HT1080 (cell line): Measurements from ENCODE around the gene CMTM8. TPM values are rescaled to one million over a fixed set of nuclear protein-coding genes. Genes with fewer than 3 reads are reported as not detected.
"Not testable (repeated sequence)": the region's sequence is repeated elsewhere in the genome, so short reads cannot be mapped to it uniquely, and the experiment has no call there.

Experiments
- DNase-seq: peaks from one replicate; pipeline ENCODE4 v3.0.0-alpha.2; 2015; ENCODE audit warnings: low read depth
- polyA plus RNA-seq, 2 experiments: library from polyadenylated mRNA; depleted of rRNA; stranded (reverse); fragments of >200 nt; gene quantifications; 2 replicates each; pipeline ENCODE4 v1.2.3, GENCODE V29; 2015
- total RNA-seq: library from RNA; depleted of rRNA; stranded (reverse); fragments of >200 nt; shearing (Covaris generic); gene quantifications from 2 replicates; pipeline ENCODE4 v1.2.3, GENCODE V29; 2014; rRNA removed

The CMTM8 gene, protein sequence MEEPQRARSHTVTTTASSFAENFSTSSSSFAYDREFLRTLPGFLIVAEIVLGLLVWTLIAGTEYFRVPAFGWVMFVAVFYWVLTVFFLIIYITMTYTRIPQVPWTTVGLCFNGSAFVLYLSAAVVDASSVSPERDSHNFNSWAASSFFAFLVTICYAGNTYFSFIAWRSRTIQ
- total RNA-seq = 3.2 and 10.4 TPM in 2 replicates
- polyA plus RNA-seq (2015; cell fraction: cytosol; rRNA removed) = 10.0 and 11.2 TPM in 2 replicates
- polyA plus RNA-seq (2015; cell fraction: nucleus; rRNA removed) = 3.2 and 4.2 TPM in 2 replicates

DNA sequence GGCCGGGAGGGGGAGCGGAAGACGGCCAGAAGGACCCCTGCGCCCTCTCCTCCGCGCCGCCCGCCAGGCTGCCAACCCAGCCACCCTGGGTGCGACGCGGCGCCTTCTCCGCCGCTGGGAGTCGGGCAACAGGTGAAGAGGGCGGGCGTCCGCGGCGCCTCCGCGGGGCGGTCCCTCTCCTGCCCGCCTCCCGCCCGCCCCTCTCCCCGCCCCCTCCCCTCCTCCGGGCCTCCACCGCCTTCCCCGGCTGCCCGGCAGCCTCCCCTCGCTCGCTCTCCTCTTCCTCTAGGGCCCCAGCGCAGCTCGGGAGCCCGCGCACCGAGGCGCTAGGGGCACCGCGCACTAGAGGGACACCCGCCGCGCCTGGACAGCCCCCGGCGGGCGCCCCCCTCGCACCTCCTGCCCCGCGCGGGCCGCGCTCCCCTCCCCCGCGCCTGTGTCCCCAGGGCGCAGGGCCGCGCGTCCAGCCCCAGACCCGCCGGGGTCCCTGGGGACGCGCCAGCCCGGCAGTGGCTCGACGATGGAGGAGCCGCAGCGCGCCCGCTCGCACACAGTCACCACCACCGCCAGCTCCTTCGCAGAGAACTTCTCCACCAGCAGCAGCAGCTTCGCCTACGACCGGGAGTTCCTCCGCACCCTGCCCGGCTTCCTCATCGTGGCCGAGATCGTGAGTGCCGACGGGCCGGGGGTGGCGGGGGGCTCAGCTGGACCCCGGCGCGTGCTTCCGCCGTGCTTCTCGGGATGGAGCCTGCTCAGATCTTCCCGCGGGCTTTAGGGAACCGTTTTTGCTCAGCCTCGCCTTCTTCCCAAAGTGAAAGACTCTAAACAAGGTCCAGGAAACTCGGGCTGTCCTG is at the start of gene CMTM8:
Gene CMTM8 (plus strand): TSS at position 228 of the 854 bp plus-strand sequence. CDS start 293 bp downstream, at position 521.
- DNase-seq = peak; percentile 26

DNA sequence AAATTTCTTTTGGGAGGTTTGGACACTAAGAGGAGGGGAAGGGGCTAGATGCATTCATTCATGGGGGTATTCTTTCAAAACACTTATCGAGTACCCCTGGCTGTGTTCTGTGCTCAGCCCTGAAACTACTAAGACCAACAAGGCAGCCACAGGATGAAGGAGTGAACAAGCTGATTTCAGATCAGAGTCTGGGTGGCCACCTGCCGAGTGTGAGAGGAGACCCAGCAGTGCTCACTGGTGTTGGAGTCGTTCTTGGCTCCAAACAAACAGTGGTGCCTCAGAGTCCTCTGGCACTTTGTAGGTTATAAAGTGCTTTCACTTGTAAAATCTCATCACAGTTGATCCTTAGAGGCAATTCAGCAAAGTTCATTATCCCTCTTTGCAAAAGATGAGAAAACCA is 48.8 kb upstream of the CMTM8 start:
- no peak for DNase-seq

DNA sequence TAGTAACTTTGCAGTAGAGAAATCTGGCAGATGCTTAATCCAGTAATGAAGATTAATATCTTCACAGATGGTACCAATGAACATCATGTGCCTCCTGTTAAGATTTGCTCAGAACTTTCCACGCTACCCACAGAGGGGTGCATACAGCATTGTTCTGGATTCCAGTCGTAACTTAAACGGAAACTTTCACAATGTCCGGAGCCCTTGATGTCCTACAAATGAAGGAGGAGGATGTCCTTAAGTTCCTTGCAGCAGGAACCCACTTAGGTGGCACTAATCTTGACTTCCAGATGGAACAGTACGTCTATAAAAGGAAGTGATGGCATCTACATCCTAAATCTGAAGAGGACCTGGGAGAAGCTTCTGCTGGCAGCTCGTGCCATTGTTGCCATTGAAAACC is 47.9 kb upstream of the CMTM8 start:
- DNase-seq = not testable (repeated sequence)

DNA sequence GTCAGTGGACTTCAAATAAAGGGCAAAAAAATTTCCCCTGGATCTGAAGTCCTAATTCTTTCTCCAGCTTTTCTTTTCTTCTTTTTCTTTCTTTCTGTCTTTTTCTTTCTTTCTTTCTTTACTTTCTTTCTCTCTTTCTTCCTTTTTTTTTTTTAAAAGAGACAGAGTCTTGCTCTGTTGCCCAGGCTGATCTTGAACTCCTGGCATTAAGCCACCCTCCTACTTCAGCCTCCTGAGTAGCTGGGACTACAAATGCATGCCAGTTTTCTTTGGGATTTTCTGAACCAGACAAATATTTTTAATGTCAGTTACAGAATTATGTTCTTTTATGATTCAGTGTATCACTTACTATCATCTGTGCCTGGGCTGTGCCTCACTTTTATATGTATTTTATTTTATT is 45.4 kb upstream of the CMTM8 start:
- DNase-seq = no peak

DNA sequence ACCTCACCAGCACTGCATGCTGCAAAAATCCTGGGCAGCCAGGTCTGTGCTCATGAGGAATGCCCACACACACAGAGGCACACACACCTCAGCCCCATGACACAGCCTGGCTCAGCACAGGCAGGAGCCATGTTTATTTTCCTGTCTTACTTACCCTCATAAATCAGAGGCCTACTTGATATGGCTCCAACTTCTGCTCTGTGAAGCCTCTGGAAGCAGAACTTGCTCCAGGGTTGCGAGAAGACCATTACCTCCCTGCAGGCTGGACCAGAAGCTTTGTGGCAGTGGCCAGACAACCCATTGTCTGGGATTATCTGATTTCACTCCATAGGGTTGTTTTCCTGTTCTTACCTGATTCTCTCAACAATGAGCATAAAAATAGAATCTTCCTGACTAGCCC is 43.8 kb upstream of the CMTM8 start:
- no peak for DNase-seq

DNA sequence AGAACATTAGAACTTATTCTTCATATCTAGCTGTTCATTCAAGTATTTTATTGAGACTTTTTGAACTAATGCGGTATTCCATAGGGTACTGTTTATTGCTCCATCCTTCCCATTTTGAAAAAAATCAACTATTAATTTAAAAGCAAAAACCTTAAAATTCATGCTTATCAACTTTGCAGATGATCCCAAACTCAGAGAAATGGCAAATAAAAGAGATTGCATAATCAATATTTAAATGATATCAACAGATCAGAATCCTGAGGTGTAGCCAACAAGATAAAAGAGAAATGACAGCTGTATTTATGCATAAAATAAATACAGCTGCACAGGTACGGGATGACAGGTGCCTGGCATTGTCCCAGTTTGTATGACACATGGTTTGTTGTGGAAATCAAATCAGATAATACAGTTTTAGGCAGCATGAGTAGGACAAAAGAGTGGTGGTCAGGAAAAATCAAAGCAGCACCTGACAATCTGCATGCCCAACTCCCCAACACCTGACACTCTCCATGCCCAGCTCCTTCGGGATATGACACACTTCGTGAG is 42.4 kb upstream of the CMTM8 start:
- no peak for DNase-seq

DNA sequence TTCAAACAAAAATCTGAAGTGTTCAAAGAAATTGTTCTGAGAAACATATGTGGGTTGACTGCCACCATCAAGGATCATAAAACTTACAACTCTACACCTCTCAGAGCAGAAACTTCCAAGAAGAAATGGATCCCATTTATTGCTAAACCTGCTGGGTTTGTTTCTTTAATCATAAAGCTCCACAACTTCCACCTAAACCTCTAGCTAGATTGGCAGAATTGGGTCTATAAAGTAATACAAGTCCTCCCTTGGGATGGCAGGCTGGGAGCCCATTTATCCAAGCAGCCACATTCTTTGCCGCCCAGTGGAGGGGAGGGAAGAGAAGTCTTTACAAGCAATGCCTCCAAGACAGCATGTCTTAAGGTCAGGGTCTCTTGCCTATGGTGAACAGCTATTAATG is 40.5 kb upstream of the CMTM8 start:
- no peak for DNase-seq

DNA sequence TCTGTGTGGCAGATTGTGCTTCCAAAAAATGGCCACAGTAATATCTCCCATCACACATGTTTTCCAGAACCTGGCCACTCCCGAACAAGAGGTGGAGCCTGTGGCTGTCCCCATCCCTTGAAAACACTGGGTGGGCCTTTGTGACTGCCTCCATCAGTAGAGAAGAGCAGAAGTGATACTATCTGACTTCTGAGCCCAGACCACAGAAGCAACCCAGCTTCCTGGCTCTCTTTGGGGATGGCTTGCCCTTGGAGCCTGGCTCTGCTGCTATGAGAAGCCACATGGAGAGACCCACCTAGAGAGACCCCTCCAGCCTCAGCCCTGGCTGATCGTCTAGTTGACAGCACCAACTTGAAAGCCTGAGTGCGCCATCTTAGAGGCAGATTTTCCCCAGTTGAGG is 39.8 kb upstream of the CMTM8 start:
- DNase-seq = no peak

DNA sequence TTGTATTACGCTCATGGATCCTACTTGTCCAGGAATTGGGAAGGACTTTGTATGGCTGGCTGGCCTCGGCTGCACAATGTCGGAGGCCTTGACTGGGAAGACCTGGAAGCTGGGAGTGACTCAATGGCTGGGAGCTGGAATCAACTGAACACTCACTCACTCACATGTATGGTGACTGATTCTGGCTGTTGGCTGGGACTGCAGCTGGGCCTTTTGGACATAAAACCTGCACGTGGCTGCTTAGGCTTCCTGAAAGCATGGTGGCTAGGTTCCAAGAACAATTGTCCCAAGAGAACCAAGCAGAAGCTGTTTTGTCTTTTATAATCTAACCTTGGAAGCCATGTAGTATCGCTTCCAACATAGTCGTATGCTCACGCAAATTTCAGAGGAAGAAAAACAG is 38.0 kb upstream of the CMTM8 start:
- DNase-seq = peak; percentile 49

DNA sequence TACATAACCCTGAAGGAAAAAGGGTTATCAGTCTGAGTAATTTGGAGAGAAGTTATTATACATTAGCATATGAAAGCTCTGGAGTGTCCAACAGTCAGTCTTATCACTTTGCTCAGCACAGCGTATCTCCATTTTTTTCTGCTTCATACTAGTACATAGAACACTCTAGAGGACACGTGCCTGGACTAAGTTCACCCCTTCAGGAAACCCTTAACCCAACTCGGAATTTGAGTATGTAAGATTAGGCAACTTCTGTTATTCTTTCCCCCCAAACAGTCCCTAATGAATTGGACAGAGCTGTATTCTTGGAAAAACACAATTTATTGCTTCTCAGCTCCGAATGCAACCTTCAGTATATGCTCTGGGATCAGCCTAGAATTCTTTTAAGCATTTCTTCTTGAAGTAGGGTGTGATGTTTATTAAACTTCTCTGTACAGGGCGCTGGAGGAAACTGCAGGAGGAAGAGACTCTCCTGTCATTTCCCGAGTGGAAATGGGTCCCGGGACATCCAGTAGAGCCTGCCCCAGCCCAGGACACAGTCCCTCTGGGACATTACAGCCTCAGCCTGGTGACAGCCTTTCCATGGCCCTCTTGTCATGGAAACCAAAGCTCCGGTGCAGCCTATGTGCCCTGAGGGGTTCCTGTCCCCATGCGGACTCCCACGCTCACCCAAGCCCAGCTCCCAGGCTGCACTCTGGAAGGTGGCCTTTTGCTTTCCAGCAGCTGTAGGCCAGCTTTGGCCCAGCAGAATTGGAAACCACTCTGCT is 37.3 kb upstream of the CMTM8 start:
- no peak for DNase-seq

DNA sequence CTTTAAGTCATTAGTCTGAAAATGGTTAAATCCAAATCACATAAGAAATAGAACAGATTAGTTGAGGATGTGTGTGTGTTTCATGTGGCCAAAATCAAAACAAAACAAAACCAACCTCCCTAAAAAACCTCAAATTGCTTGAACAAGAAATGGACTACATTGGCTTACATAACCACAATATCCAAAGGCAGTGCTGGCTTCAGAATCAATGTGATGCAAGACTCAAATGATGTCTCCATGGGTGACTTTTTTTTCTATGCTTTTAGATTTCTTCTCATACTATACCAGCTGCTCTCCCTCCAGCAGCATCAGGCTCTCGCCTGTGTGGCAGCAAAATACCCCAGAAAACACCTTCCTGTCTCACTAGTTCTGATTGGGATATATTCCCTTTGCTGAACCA is 36.0 kb upstream of the CMTM8 start:
- no peak for DNase-seq

DNA sequence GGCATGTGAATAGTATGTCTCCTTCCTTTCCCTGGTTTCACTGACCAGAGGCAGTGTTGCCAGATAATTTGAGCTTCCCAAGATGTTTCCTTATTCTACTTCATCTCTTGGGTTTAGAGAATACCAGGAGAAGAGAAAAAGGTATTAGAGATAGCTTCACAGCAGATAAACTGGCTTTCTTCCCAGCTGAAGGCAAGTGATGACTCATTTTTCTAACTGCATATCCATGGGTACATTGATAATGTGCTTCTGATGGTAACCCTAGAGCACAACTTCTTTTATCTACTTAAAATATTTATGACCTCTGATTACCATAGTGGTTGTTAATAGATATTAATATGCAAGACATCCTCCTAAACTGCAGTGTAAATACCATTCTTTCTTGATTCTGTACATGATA is 34.6 kb upstream of the CMTM8 start:
- DNase-seq = peak; percentile 27

DNA sequence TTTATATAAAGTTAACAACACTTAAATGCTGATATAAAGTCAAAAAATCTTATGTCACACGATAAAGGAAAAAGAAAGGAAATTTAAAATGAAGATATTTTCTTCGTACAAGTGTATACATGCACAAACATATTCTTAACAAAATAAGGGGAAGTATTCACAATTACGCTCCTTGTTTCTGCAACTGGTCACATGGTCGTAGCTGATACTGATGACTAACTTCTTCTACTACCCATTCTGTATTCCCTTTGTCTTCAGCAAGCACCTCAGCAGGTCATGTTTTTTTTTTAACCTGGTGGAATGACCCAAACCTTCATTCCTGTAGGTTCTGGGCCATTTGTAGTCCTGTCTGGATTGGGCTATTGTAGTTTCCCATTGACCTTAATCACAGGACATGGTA is 30.0 kb upstream of the CMTM8 start:
- DNase-seq = no peak

DNA sequence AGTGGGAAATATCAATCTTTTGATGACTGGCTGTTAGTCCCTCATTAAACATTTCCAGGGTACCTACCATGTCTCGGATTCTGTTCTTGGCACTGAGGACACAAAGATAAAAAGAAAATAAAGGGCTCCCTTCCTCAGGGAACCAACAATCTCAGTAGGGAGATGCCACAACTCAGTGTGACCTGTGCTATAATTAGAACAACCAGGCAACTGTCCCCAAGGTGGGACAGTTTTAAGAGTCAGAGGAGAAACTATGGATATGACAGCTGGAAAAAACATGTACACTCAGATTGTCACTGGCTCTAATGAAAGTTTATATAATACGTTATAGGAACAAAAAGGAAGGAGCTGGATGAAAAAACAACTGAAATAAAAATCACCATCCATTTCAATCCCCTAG is 23.3 kb upstream of the CMTM8 start:
- no peak for DNase-seq

DNA sequence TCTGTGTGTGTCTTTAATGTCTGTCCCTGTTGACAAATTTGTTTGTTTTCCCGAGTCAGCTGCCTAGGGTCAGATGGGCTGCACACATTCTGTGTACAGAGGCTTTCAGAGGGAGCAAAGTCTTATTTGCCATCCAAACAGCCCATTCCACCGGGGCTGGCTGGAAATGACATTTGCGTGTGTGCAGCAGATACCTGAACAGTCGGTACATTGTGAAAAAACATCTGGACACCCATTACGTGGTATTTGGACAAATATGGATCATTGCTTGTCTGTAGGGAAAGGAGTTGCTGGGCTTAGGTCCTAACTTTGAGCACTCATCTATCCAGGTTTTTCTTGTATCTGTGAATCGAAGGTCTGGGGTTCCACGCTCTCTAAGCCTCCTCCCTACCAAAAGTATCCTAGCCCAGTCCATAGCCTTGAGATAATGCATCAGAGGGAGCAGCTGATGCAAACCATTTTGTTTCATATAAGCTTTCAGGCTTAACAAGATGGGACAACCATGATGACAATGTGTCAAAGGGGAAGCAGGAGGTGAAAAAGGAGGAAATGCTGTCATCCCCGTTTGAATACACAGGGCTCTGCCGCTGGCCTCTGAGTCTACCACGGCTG is 22.2 kb upstream of the CMTM8 start:
- DNase-seq = no peak

DNA sequence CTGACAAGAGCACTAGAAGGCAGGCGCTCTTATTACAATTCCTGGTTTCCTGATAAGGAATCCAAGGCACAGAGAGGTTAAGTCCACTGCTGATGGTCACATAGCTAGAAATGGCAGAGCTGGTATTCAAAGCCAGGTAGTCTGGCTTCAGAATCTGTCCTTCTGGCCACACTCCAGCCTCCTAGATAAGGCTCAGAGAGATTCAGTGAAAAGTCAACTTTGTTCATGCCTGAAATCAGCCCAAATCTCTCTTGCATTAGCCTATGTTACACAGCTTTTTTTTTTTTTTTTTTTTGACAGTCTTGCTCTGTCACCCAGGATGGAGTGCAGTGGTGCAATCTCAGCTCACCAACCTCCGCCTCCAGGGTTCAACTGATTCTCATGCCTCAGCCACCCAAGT is 21.1 kb upstream of the CMTM8 start:
- no peak for DNase-seq

DNA sequence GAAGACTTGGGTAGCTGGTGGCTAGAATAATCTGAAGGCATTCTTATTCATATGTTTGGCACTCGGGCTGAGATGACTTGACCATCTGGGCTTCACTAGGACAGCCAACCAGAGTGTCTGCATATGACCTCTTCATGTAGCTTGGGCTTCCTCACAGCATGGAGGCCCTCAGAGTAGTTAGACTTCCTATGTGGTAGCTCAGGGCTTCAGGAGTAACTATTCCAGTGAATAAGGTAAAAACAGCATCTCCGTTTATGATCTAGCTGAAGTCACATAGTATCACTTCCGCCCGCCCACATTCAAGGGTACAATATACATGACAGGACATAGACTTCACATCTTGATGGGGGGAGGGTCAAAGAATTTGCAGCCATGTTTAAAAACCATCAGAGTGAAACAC is 18.9 kb upstream of the CMTM8 start:
- DNase-seq = no peak

DNA sequence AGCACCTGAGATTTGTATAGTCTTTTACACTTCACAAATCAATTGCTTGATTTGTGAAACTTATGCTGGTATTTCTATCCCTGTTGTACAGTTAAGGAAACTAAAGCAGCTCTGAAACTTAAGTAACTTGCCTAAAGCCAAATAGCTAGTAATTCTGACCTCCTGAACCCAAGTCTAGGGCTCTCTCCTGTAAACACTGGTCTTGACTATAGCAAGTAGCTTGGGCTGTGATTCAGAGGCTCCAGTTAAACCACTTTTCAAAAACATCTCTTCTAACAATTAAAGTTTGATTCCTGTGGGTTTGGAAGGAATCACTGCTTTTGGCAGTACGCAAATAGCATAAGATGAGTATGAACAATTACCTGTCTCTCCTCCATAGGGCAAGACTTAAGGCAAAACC is 18.5 kb upstream of the CMTM8 start:
- DNase-seq = no peak

DNA sequence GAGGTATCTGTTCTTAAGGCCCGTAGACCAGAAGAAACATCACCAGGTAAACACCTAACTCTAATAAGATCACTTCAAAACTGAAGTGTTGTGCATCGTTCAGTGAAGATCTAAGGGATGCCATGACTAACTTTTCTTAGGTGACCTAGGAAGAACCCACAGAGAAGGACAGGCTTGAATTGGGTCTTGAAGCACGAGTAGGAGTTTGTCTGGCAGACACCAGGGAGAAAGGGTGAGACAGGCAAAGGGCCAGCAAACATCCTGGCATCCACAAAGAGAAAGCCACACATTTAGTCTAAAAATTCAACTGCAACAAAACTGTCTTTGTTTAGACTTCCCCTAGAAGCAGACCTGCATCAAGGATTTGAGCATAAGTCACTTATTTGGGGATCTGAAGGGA is 15.5 kb upstream of the CMTM8 start:
- no peak for DNase-seq

DNA sequence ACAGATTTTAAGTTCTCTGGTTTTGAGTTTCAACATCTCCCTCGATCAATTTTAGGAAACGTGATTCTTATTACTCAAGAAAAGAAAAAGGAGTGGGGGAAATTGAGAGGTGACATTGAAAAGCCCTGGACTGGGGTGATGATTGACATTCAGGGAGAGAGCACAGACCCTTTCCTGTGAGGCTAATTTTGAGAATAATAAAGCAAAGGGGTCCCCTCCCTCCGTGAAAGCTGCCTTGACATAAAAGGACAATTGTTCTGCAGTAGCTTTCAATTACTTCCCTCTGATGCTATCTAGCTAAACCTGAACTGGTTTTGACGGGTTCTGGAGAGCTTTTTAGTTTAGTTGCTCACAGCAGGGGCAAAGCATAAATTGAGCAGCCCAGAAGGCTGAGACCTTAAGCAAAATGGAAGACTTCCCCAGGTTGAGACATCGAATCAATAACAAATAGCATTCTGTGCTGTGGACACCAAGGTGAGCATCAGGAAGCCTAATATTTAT is 14.4 kb upstream of the CMTM8 start:
- DNase-seq = no peak

DNA sequence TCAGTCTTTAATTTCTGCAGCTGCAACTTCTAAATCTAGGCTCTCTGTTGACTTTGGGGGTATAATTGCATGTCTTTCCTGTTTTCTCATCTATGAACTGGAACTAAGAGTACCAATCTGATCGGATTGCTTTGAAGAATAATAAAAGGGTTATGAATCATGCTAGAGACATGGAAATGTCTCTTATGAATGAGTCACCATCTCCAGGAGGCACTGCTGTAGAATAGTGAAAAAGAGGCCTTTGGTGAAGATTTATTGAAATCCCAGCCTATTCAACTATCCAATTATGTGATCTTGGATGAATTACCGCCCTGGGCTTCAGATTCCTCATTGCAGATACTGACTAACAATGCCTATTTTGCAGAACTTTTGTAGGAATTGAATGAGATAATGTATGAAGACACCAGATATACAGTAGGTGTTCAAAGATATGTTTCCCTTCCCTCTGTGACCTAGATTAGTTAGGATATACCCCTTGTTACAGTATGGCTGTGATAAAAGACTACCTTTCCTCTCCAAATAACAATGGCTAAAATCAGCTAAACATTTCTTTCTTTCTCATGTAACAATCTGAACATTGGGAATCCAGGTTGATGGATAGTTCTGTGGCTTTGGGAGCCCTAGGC is 11.5 kb upstream of the CMTM8 start:
- peak; percentile 82 for DNase-seq
